ENCODE results near the gene ATL1.
"Not testable (repeated sequence)": the region's sequence is repeated elsewhere in the genome, so short reads cannot be mapped to it uniquely, and the experiment has no call there.

Gene ATL1

GRCh38 chr14:50538034-50538433 is 21.9 kb upstream of the ATL1 start:
- not testable (repeated sequence) for DNase-seq

DNA sequence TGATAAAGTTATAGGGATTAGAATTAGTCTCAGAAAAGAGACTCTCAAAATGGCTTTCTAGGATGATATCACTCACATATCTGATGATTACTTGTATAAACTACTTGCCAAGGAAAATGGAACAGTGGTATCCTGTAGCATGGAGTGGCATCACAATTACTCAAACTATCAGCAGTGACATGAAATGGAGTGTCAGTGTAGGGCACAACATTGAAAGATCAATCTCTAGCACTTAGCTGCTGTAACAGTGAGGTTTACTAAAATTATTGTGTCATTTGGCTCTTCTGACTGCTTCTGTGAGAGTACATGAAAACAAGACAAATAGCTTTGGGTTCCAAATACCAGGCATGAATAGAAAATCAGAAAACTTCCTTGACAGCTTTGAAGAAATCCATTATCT is 20.9 kb upstream of the ATL1 start:
- DNase-seq = no peak

DNA sequence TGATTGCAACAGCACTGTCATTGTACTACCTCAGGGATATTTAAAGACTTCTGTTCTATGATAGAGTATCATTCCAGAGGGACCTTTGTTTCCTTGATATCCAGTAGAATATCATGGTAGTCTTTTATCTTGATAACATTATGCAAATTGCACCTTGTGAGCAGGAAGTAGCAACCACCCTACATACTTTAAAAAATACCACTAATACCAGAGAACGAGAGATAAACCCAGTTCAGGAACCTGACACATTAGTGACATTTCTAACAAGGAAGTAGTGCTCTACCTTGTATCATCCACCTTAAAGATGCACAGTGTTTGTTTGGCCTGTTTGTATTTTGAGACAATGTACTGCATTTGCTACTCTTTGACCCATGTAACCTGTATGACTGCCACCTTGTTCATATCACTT is 18.8 kb upstream of the ATL1 start:
- DNase-seq = no peak

- DNase-seq = peak; percentile 90
Measured at GRCh38 chr14:50542941-50543418, 17.0 kb upstream of the ATL1 start.

- DNase-seq = no peak
Measured at GRCh38 chr14:50544911-50545310, 15.0 kb upstream of the ATL1 start.

DNA sequence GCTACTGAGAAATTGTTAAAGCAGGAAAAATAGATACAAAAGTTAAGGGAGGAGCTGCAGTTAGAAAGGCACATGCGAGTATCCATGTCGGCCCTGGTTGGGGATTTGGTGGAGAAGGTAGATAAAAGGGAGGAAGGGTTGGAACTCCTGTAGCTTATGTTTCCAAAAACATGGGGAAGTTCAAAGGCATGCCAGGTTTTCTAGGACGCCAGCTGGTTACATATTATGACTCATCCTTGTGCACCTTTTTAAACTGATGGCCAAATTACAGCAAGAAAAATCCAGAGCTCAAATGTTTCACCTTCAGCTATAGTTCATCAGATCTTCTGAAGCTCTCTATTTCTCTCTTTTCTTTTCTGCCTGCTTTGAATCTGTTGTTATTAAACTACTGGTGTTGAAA is 14.3 kb upstream of the ATL1 start:
- DNase-seq = no peak

GRCh38 chr14:50550294-50550693 is 9.7 kb upstream of the ATL1 start:
- DNase-seq = no peak

- DNase-seq = no peak
Measured at GRCh38 chr14:50551877-50552276, 8.1 kb upstream of the ATL1 start.

GRCh38 chr14:50552796-50553195 is 7.1 kb upstream of the ATL1 start:
- not testable (repeated sequence) for DNase-seq

GRCh38 chr14:50560931-50561285 is 963 bp downstream of the ATL1 start:
- peak; percentile 76 for DNase-seq

GRCh38 chr14:50562841-50563240 is 2.9 kb downstream of the ATL1 start:
- DNase-seq = no peak

DNA sequence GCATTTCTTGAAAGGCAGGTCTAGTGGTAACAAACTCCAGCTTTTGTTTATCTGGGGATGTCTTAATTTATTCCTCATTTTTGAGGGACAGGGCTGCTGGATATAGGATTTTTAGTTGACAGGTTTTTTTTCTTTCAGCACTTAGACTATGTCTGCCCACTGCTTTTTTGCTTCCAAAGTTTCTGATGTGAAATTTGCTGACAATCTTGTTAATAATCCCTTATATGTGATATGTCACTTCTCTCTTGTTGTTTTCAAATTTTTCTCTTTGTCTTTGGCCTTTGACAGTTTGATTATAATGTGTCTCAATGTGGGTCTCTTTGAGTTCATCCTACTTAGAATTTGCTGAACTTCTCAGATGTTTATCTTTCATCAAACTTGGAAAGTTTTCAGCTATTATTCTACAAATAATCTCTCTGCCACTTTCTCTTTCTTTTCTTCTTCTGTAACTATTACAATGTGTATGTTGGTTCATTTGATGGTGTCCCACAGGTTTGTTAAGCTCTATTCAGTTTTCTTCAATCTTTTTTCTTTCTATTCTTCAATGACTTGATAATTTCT is 9.8 kb downstream of the ATL1 start:
- DNase-seq = no peak

GRCh38 chr14:50573862-50574261 is 13.9 kb downstream of the ATL1 start:
- DNase-seq = no peak

- no peak for DNase-seq
Measured at GRCh38 chr14:50575769-50576168, 15.8 kb downstream of the ATL1 start.

DNA sequence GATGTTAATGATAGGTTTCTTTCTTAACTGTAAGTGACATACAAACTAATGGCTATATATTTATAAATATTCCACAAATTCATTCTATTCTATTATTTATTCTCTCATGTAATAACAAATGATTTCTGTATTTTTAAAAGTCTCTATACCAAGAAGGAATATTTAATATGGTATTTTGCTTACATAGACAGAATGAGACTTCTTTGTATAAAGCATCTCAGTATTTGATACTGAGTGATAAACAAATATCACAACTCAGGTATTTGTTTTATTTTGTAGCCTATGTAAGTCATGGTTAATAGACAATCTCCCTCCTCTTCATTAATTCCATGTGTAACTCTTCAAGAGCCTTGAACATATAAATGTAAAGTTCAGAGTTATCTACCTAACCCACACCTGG is 18.0 kb downstream of the ATL1 start:
- DNase-seq = no peak

DNA sequence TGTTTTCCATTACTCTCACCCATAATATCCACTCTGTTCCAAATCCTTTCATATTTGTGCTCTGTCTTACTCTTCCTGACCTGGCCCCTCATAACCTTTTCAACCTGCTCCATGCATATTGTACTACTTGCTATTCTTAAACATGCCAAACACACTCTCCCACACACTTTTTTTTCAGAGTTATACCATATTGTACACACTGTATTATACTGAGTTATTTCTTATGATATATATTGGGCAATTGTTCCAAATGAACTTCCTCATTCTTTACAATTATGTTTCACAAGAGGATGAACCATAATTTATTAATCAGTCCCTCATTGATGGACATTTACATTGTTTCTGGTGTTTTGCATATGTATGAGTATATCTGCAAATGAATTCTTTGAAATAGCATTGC is 18.5 kb downstream of the ATL1 start:
- no peak for DNase-seq

GRCh38 chr14:50590464-50590863 is 30.5 kb downstream of the ATL1 start:
- no peak for DNase-seq

DNA sequence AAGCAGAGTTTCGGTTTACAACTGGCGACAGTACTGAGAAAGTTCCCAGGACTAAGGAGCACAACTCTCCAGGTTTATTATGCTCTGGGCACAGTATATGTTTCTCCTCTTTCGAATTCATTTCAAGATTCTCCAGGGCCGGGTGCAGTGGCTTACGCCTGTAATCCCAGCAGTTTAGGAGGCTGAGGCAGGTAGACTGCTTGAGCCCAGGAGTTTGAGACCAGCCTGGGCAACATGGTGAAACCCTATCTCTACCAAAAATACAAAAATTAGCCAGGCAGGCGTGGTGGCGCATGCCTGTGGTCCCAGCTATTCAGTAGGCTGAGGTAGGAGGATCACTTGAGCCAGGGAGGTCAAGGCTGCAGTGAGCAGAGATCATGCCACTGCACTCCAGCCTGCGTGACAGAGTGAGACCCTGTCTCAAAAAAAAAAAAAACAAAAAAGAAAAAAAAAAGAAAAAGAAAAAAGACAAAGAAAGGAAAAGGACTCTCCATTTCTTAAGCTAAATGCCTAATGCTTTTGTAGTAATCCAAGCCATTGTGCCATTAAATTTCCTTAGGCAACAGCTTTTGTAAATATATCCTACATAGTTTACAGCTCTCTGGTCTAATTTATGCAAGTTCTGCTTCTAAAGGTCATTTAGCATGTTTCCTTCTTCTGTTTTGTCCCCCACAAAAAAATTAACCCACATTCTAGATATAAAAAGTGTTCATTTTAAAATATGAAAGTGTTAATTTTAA is 34.8 kb downstream of the ATL1 start:
- DNase-seq = no peak

- DNase-seq = no peak
Measured at GRCh38 chr14:50598765-50599164, 38.8 kb downstream of the ATL1 start.

DNA sequence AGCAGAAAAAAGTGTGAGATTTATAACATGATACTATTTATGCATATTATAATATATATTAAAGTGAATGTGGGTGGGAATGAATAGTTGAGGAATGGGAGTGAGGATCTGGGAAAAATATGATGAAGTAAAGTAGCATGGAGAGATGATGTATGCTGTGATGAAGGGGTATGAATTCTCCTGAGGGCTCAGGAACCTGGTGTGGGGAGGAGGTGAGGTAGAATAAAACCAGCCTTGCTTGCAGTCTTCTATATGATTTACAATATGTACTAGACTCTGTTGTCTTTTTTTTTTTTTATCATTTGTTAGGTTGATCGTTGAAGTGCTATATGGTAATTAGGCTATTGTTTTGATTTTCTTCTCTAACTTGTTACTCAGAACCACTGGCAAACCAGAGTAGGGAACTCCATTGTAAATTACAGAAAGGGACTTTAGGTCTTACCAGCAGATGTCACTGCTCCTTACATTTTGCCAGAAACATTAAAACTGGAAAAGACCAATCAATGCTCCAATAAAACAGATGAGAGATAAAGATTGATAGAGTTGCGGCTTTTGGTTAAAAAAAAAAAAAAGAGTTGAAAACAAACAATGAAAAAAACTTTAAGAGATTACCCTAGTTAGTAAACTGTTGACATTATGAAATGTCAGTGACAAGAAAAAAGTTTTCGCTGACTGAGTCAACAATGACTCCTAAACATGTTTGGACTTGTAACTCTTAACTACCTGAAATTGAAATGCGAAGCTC is 39.9 kb downstream of the ATL1 start:
- no peak for DNase-seq

GRCh38 chr14:50600849-50601248 is 40.9 kb downstream of the ATL1 start:
- no peak for DNase-seq

GRCh38 chr14:50601394-50601793 is 41.4 kb downstream of the ATL1 start:
- DNase-seq = no peak

- DNase-seq = no peak
Measured at GRCh38 chr14:50602035-50602434, 42.1 kb downstream of the ATL1 start.

DNA sequence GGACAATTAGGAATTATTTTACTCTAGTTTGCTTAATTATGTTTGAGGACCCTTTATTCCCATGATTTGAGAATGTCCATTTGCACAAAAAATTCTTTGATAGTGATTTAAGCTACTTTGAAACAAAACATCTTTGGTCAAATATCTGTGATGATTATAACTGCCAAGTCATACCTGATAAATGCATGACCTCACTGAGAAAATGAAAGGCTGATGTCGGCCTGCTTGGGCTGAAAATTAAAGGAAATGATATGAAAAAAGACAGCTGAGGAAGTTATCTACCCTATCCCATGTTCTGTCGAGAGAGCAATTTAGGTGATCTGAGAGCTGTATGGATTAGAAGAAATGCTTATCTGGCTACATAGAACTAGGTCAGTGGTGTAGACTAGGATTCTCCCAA is 43.6 kb downstream of the ATL1 start:
- no peak for DNase-seq
